Dermis microvascular lymphatic vessel endothelial cell (primary cell): Measurements from ENCODE around the gene WDR74. TPM values are rescaled to one million over a fixed set of nuclear protein-coding genes. Genes with fewer than 3 reads are reported as not detected.
A peak's percentile ranks its signal among the peaks of the same experiment; 100 is the strongest.
"Not testable (repeated sequence)": the region's sequence is repeated elsewhere in the genome, so short reads cannot be mapped to it uniquely, and the experiment has no call there.

Experiments used
- DNase-seq, 2 donors: peaks; one replicate each; pipeline versions ENCODE4 v3.0.0 to v3.0.0-alpha.2; 2010; ENCODE audit warnings: low read depth in 2 of 2
- total RNA-seq: library from RNA; depleted of rRNA; stranded (reverse); fragments of >200 nt; gene quantifications from 2 replicates; pipeline ENCODE4 v1.2.1, GENCODE V29; 2014

Gene WDR74
- total RNA-seq, 1 donor from 2014 or later, result 79.2 TPM

DNA sequence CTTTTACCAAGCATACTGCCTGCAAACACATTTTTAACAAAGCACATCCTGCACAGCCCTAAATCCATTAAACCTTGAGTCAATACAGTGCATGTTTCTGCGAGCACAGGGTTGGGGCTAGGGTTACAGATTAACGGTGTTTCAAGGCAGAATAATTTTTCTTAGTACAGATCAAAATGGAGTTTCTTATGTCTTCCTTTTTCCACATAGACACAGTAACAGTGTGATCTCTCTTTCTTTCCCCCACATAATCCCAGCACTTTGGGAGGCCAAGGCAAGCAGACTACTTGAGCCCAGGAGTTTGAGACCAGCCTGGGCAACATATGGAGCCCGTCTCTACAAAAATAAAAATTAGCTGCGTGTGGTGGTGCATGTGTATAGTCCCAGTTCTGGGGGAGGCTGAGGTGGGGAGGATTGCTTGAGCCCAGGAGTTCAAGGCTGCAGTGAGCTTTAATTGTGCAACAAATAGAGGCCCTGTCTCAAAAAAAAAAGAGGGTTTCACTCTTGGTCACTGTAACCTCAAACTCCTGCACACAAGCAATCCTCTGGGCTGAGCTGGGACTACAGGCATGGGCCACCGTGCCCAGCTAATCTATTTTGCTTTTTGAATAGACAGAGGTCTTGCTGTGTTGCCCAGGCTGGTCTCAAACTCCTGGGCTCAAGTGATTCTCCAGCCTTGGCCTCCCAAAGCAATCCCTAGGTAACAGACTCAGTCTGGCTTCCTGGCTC, 21.6 kb upstream of the WDR74 start:
- no peak for DNase-seq

DNA sequence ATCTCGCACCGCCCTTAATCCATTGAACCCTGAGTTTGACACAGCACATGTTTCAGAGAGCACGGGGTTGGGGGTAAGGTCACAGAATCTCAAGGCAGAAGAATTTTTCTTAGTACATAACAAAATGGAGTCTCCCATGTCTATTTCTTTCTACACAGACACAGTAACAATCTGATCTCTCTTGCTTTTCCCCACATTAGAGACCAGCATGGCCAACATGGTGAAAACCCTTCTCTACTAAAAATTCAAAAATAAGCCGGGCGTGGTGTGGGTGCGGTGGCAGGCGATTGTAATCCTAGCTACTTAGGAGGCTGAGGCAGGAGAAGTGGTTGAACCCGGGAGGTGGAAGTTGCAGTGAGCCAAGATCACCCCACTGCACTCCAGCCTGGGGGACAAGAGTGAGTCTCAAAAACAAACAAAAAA, 19.9 kb upstream of the WDR74 start:
- not testable (repeated sequence) for DNase-seq

DNA sequence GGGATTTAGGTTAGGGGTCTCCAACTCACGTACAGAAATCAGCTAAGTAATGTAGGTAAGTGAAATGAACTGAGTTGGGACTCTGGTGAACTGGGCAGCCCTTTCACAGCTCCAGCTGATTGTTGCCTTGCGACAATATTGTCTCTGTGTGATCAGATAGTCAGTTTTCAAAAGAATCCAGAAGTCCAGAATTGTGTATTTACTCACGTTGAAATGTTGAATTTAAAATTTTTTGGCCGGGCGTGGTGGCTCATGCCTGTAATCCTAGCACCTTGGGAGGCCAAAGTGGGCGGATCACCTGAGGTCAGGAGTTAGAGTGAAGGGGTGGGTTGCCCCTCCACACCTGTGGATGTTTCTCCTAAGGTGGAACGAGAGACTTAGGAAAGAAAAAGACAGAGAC, 18.8 kb upstream of the WDR74 start:
- no peak for DNase-seq

DNA sequence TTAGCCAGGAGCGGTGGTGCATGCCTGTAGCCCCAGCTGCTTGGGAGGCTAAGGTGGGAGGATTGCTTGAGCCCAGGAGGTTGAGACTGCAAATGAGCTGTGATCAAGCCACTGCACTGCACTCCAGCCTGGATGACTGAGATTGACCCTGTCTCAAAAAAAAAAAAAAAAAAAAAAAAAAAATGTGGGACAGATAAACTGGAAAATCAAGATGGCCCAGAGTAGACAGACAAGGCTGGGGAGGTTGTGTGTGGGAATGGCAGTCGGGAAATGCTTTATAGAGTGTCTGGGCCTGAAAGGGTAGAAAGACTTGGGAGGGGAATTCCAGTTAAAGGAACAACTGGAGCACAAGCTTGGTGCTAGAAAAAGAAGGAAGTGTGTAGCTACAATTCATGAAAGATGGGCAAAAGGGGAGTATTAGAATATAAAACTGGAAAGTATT, 18.2 kb upstream of the WDR74 start:
- DNase-seq, result peak in 1 of 2 donors; percentile 47

DNA sequence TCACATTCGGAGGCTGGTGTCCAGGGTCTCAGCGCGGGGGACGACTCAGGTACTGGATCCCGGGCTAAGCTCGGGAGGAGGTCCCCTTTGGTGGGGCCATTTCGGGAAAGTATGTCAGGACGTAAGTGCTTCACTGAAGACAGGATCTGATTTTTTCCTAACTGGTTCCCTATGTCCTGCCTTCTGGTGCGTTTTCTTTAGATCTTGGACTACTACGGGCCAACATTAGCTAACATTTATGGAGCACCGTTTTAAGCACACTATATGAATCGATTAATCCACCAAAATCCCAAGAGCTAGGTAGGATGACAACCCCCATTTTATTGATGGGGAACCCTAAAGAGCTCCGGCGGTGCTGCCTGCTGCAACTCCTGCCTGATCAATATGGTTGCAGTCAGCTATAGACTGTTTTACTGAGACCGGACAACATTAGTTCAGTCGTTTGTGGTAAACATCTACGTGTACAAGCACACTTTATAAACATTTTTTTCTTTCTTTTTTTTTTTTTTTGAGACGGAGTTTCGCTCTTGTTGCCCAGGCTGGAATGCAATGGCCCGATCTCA, 17.0 kb upstream of the WDR74 start:
- no peak for DNase-seq

DNA sequence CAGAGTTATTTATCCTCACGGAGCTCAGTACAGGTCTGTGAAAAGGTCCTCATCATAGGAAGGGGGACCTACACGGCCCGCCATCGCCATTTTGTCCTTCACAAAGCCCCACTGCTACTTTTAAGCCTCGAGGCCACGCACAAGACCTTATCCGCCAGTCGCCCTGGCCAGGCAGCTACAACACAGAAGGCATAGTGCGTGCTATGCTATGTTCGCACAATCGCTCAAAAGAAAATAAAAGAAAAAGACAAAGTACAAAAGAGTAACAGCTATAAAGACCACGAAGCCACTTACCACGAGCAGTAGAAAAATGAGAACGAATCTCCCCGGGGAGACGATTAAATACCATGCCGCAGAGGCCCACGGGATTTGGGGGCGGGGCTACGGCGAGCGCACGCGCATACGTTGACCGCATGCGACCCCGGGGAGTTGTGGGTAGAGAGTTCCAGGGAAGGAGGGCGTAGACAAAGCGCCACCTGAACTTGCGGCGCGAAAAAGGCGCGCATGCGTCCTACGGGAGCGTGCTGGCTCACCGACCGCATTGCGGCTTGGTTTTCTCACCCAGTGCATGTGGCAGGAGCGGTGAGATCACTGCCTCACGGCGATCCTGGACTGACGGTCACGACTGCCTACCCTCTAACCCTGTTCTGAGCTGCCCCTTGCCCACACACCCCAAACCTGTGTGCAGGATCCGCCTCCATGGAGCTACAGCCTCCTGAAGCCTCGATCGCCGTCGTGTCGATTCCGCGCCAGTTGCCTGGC, 16.4 kb upstream of the WDR74 start:
- DNase-seq, result peak; percentile 96 to 98

DNA sequence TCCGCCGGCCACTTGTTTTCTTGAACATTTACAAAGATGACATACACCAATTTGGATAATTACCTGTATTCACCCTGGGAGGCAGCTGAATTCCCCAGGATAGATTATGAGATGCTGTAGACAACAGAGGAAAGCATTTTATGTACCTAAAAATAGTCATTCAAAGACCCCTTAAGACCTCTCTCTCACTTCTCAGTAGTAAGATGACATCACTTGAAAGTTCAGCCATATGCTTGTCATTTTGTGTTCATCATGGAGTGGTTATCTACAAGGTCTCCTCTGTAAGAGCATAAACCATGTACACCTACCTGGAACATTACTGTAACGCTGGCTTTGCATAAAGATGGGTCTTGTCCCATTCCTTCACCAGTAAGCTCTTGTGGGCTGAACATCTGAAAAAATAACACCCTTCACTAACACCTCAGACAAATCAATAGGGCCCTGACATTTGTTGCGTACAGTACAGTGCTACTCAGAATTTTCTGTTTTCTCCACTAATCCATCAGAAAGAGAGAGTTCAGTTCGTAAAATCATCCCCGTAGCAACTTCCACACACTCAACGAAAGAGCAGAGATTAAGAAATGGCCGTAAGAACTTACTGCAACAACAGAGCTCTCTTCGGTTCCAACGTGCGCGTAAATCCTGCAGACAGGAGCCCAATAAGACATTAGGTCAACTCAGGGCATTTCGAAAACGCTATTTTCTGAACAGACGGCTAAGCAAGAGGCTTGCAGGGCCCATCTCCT, 15.6 kb upstream of the WDR74 start:
- DNase-seq, result no peak

DNA sequence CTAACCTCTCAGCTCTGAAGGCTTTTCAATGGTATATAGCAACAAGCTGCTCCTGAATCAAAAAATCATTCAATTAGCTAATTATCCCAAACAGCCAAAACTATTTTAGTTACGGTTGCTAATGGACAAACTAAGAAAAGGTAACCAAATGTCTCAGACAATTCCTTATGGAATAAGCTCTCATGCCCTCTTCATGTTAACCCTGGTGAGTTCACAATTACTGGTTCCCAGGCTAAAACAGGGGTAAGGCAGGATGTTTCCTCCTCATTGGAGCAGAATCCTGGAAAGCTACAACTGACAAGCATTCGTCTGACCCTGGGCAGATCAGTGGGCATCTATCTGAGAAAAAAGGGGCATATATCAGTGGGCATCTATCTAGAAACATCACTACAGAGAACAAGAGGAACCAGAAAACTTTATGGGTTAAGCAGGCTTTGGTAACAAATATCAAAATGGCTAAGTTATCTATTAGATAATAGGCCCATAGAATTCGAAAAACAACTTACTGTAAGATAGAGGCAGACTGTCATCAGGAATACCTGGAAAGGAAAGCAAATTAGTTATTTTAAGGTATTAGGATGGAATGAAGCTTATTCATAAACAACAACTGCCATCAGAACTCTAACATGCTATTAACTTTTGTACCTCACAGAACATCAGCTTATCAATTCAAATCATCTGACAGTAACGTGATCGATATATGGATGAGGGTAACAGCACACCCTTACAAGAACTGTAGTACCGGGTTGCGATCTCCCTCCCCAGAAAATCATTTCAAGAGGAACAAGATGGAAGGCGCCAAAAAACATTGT, 14.8 kb upstream of the WDR74 start:
- DNase-seq, result no peak

DNA sequence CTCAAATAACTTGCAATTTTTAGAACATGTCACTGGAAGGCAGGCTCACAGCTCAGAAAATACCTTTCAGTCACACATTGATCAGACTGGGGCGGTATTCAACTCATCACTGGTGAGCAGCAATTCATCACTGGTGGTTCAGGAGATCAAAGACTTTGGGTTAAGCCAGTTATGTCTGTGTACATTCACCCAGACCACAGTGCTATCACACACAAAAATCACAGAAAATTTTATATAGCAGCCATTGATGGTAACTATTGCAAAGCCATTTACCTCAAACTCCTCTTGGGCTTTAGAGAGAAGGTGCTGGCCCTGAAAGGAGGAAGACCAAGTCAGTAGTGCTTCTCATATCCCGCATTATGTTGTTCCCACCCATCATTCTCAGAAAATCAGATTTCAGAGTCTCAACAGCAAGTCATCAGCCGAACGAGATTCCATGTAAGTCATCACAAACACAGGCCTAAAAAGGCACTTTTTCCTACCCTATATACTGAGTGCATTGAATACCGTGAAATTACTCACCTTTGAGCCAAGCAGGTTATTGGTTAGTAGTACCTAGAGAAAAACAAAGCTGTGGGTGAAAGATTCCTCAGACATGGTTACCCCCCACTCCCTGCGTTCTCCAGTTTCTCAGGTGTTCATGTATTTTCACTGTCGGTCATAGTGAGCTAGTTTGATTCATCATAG, 14.0 kb upstream of the WDR74 start:
- no peak for DNase-seq

DNA sequence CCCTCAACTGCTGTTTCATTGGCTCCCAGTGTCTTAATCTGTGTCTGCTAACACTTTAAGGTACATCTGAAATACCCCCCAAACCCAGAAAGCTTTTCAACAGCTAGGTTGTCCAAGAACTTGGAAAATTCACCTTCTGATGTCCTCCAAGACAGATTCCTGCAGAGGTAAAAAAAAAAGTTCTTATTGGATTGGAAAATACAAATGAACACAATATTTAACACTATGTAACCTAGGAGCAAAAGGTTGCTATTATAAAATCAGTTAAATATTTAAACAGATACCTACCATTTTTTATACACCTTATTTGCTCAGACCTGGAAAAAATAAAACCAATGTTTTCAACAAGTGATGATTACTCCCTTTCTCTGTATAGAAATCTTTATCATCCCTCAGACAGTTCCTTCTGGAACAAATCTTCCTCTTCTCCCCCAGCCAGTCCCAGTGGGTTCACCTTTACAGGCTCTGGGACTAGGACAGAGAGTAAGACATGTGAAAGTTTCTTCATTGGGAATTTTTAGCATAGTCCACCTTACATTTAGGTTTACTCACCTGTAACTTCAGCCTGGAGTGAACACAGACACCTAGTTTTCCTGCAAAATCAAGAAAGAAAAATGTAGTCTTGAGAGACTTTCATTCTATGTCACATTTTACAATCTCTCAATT, 13.3 kb upstream of the WDR74 start:
- DNase-seq, result no peak

DNA sequence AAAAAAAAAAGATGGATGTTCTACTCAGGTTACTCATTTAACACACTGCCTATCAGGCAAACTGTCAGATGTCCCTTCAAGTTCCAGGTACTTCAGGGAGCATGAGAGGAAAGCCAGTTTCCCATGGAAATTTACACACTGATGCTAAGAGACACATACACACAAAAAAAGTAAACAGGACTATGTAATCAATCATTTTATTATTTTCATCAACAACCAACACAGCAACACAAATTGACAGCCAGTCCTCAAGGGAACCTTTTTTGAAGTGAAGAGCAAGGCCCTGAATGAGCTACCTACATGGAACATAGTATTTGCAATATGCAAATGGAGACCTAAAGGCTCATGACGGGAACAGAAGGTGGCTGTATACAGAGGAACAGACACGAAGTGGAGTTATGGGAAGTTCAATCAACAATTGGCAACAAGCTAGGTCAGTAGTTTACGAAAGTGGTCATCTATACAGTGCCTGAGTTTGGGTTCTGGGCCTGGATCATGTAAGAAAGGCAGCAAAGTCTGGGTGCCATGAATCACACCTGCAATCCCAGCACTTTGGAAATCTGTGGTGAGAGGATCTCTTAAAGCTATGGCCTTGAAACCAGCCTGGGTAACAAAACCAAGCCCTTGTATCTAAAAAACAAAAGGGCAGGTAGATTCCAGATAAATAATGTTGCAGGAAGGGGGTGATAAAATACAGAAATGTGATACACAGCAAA, 12.6 kb upstream of the WDR74 start:
- DNase-seq, result no peak

DNA sequence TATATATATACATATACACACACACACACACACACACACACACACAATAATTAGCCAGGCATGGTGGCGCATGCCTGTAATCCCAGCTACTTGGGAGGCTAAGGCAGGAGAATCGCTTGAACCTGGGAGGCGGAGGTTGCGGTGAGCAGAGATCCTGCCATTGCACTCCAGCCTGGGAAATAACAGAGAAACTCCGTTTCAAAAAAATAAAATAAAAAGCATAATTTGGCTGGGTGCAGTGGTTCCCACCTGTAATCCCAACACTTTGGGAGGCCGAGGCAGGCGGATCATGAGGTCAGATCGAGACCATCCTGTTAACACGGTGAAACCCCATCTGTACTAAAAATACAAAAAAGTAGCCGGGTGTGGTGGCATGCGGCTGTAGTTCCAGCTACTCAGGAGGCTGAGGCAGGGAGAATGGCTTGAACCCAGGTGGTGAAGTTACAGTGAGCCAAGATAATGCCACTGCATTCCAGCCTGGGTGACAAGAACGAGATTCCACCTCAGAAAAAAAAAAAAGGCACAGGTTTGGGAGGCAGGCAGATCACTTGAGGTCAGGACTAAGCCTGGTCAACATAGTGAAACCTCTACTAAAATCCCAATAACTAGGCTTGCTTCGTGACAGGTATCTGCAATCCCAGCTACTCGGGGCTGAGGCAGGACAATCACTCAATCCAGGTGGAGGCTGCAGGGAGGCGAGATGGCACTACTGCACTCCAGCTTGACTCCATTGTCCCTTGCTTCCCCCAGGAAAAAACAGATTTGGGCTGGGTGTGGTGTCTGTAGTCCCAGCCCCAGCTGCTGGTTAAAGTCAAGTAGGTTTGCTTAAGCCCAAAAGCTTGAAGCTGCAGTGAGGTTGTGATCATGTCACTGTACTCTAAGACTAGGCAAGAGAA, 11.8 kb upstream of the WDR74 start:
- DNase-seq, result no peak

DNA sequence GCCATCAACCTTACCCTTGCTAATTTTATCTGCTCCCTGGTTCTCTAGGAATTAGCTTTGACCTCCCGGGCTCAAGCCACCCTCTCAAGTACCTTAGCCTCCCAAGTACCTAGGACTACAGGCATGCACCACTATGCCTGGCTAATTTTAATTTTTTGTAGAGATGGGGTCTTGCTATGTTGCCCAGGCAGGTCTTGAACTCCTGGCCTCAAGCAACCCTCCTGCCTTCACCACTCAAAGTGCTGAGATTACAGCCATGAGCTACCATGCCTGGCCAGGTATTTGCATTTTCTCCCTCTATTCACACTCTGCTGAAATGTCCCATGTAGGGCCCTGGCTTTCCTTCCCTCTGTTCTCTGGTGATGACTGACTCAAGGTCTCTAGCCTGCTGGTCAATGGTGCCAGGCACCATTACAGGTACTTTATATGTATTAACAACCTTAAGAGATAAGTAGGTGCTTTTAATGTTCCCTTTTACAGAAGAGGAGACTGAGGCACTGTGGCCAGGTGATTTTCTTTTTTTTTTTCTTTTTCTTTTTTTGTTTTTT, 8.5 kb upstream of the WDR74 start:
- DNase-seq, result no peak

DNA sequence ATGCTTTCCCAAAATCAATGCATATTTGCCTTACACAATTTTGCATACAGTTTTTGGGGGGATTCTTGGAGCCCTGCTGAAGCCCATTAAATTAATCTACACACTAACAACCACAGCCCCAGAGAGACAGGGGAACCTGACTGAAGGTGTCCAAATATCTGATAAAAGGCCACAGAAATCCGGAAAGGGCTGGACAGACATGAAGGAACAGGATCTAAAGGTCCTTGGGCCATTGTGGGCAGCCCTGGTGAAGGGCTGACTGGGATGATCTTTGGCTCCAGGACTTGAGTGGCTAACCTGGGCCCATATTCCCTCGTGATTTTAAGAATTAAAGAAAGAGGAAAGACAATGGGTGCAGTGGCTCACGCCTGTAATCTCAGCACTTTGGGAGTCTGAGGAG, 6.8 kb upstream of the WDR74 start:
- no peak for DNase-seq

DNA sequence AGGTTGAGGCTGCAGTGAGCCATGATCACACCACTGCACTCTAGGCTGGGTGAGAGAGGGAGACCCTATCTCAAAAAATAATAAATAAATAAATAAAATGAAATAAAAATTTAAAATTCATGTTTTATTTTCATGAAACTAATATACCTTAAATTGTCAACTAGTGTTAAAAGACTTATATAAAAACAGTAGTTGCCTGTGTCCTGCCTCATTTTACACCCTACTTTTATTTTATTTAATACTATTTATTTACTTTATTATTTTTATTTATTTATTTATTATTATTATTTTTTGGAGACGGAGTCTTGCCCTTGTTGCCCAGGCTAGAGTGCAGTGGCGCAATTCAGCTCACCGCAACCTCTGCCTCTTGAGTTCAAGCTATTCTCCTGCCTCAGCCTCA, 4.8 kb upstream of the WDR74 start:
- DNase-seq, result no peak

DNA sequence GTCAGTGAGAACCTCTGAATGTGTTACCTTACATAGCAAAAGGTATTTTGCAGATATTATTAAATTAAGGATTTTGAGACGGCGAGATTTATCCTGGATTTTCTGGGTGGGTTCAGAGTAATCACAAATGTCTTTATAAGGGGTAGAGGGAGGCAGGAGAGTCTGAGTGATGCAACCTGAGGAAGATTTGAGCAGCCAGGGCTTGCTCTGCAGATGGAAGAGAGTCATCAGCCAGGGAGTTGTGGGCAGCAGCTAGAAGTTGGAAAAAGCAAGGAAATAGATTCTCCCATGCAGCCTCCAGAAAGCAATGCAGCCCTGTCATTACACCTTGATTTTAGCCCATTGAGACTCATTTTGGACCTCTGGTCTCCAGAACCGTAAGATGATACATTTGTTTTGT, 4.1 kb upstream of the WDR74 start:
- DNase-seq, result no peak

DNA sequence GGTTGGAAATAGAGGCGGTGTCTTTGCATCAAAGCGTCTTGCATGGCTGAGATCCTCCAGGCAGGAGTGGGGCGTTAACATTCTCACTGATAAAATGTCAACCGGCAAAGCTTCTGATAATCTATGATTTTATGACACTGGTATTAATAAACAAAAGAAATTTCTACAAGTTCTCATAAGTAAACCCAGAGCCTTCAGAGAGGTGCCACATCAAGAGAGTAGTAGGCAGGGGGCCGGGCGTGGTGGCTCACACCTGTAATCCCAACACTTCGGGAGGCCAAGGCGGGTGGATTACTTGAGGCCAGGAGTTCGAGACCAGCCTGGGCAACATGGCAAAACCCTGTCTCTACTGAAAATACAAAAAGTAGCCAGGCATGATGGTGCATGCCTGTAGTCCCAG, 3.5 kb upstream of the WDR74 start:
- not testable (repeated sequence) for DNase-seq

DNA sequence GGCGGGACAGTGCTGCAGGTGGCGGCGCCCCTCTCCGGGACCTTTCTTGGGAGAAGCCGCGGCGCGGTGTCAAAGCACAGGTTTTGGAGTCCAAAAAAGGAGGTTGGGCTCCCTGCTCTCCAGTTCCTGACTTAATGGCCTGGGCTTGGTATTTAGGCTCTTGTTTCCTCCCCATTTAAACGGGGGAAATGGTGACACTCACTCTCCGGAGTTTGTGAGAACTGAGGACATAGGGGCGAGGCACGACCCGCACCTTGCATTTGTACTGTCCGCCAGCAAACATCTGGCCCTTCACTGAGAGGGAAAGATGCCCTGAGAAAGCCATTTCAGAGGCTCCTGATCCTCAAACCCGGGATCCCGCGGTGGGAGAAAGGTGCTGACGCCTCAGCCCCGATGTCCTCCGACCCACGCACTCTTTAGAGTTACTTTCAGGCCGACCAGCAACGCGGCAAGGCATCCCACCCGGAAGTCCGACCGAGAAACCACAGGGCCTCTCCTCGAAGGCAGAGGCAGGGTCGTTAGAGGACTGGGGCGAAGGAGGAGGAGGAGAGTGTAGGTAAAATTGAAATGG, 2.9 kb upstream of the WDR74 start:
- DNase-seq, result no peak
